ENCODE data around the gene SND1.

DNA sequence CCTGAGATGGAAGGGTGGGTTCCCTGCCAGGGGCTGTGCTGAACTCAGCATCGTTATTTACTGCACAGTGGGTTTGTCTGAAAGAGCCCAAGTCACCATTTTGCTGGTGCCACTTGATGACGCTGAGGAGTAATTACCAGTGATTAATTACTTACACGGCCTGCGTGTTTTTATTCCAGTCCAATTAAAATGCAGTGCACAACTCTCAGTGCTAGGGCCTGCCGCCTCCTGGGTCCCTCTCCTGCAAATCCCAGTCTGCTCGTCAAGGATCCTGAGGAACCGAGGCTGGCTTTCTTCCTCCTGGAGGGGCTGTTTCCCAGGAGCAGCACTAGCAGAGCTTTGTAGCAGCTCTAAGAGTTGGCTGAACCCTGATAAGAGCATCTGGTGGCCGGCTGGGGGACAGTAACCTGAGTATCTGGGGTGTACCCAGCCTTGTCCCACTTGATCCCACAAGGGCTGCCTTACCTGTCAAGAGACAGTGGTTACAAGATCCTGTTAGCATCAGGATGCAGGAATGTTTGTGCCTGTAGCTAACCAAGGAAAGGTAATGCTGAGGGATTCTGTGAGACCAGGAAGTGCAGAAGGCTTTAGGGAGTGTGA lies 424.3 kb downstream of the SND1 start:
- TF ChIP-seq, protein P1, sequence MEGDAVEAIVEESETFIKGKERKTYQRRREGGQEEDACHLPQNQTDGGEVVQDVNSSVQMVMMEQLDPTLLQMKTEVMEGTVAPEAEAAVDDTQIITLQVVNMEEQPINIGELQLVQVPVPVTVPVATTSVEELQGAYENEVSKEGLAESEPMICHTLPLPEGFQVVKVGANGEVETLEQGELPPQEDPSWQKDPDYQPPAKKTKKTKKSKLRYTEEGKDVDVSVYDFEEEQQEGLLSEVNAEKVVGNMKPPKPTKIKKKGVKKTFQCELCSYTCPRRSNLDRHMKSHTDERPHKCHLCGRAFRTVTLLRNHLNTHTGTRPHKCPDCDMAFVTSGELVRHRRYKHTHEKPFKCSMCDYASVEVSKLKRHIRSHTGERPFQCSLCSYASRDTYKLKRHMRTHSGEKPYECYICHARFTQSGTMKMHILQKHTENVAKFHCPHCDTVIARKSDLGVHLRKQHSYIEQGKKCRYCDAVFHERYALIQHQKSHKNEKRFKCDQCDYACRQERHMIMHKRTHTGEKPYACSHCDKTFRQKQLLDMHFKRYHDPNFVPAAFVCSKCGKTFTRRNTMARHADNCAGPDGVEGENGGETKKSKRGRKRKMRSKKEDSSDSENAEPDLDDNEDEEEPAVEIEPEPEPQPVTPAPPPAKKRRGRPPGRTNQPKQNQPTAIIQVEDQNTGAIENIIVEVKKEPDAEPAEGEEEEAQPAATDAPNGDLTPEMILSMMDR (IDR thresholded peaks at IDR 0.05; ENCODE audit: low read depth, low read length, missing input control) = no peak
- TF ChIP-seq, protein P2, sequence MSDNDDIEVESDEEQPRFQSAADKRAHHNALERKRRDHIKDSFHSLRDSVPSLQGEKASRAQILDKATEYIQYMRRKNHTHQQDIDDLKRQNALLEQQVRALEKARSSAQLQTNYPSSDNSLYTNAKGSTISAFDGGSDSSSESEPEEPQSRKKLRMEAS (IDR thresholded peaks at IDR 0.05) = no peak
- TF ChIP-seq TAF1 (conservative IDR thresholded peaks at IDR 0.05) = no peak
- no peak for TF ChIP-seq EGR1 (IDR thresholded peaks at IDR 0.05; ENCODE audit: low read depth in 2 of 2)
- no peak for TF ChIP-seq HNF4A (conservative IDR thresholded peaks at IDR 0.05)

All from liver (tissue), 3 donors.